ENCODE results near the gene PLCE1. TPM values are rescaled to one million over a fixed set of nuclear protein-coding genes. Genes with fewer than 3 reads are reported as not detected.

The PLCE1 gene
- total and polyA plus RNA-seq, 11 donors = 1.3 to 42.1 (median 10.4) TPM

DNA sequence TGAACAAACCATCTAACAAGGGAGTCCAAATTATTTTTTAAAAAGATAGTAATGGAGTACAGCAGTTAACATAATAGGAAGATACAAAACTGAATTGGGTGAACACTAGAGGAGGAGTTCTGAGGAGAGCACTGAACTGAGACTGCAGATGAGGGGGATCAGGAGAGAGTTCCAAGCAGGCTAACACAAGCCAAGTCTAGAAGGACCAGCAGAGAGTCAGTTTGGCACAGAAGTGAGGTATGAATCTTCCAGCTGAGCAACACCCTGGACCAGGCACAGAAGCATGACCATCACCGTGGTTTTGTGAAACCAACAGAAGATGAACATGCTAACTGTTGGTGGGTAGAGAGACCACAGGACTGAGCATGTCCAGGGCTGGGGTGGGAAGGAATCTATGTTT is 30.8 kb upstream of the PLCE1 start:
- Histone ChIP-seq H3K4me1 (peaks cover 0 to 26% (median 3%) of the 10 kb centered on the region in 12 donors), H3K27ac (peak overlapping the region in 1 of 12 donors; percentile 54), H3K4me3 (no peak overlapping the region), H3K36me3 (no peaks in the 10 kb centered on the region), H3K27me3 (no peaks in the 10 kb centered on the region), H3K9me3 (no peaks in the 10 kb centered on the region)
- whole genome bisulfite sequencing, 4 donors = 67 to 84% (median 77%) methylated on average over 1 of the region's 1 CpG
- peak in 1 of 4 donors; percentile 21 for ATAC-seq
- DNase-seq = no peak
- intact Hi-C loops (cut with DNase I) = no loop called here
- TF ChIP-seq, protein P1, sequence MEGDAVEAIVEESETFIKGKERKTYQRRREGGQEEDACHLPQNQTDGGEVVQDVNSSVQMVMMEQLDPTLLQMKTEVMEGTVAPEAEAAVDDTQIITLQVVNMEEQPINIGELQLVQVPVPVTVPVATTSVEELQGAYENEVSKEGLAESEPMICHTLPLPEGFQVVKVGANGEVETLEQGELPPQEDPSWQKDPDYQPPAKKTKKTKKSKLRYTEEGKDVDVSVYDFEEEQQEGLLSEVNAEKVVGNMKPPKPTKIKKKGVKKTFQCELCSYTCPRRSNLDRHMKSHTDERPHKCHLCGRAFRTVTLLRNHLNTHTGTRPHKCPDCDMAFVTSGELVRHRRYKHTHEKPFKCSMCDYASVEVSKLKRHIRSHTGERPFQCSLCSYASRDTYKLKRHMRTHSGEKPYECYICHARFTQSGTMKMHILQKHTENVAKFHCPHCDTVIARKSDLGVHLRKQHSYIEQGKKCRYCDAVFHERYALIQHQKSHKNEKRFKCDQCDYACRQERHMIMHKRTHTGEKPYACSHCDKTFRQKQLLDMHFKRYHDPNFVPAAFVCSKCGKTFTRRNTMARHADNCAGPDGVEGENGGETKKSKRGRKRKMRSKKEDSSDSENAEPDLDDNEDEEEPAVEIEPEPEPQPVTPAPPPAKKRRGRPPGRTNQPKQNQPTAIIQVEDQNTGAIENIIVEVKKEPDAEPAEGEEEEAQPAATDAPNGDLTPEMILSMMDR (IDR thresholded peaks at IDR 0.05) = no peak
- no peak for TF ChIP-seq POLR2A (IDR thresholded peaks at IDR 0.05)

DNA sequence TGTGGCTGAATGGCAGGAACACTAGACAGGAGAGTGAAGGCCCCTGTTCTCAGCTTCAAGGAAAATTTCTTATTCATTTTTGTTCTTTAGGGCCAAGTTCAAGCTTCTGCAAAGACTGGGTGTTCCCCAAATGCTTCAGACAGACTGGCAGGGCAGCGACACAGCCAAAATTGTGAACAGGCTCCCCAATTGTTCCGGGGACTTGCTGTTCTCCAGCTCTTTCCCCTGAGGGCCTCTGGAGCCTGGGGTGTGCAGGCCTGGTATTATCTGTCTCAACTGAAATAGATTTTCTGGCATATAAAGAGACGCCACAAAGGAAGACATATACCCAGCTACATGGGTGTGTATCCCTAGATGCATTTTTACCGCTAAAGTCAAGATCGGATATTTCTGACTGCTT is 30.3 kb upstream of the PLCE1 start:
- peak in 2 of 4 donors; percentile 27 to 43 for ATAC-seq
- intact Hi-C loops (cut with DNase I) = no loop called here
- DNase-seq = no peak

DNA sequence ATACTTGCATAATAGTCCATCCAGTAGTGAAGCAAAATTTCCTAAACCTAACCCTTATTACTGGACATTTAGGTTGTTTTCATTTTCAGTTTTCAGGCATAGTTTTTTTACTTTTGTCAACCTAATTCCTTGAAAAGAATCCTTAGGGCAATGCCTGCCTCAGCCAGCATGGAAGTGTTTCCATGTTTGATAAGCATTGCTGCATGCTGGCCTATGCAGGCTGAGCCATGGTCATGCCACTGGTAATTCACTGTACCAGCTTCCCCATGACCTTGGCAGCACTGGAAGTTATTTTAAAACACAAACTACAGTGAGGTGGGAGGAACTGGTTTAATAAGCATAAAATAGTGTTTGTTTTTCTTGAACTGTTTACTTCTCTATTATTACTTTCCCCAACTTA is 27.8 kb upstream of the PLCE1 start:
- ATAC-seq = peak in 2 of 4 donors; percentile 55 to 69

More for the DNA sequence above, 30.3 kb upstream of the PLCE1 start:
- Histone ChIP-seq H3K4me1 (peaks cover 0 to 30% (median 3%) of the 10 kb centered on the region in 12 donors), H3K4me3 (no peak overlapping the region), H3K27me3 (no peaks in the 10 kb centered on the region), H3K36me3 (no peaks in the 10 kb centered on the region), H3K9me3 (no peaks in the 10 kb centered on the region), H3K27ac (peak overlapping the region in 1 of 12 donors; percentile 54)
- 80 to 88% (median 87%) methylated on average over 5 of the region's 5 CpGs for WGBS, 4 donors
- TF ChIP-seq POLR2A (IDR thresholded peaks at IDR 0.05) = no peak
- TF ChIP-seq, protein P1 (IDR thresholded peaks at IDR 0.05) = no peak

DNA sequence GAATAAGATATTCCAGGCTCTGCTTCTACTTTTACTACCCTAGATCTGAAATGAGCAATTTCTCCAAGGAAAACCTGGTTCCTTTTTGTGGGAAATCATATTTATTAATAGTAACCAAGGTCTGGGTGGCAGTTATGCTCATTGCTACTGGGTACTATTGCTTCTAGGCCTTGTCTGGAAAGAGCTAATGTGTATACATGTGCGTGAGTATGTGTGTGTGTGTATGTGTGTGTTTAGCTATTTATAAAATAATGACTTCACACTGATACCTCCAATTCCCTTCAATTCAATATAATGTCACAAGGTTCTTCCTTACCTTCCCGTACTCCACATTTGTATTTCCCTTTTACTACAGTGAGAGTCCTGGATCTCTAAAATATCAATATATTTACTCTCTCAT is 26.0 kb upstream of the PLCE1 start:
- H3K4me1 ChIP-seq = peaks cover 0 to 28% (median 3%) of the 10 kb centered on the region in 12 donors
- ATAC-seq (no peak), DNase-seq (no peak)
- H3K9me3 ChIP-seq = peaks cover 0 to 3% (median 0%) of the 10 kb centered on the region in 12 donors
- intact Hi-C loops (cut with DNase I) = no loop called here
- 80 to 91% (median 82%) methylated on average over 2 of the region's 2 CpGs for WGBS, 4 donors
- no peaks in the 10 kb centered on the region for H3K36me3 ChIP-seq
- H3K27me3 ChIP-seq = no peaks in the 10 kb centered on the region
- peak overlapping the region in 1 of 12 donors; percentile 9 for H3K27ac ChIP-seq
- H3K4me3 ChIP-seq = no peak overlapping the region
- TF ChIP-seq, protein P1 (IDR thresholded peaks at IDR 0.05) = no peak
- no peak for TF ChIP-seq POLR2A (IDR thresholded peaks at IDR 0.05)

More for the DNA sequence above, 27.8 kb upstream of the PLCE1 start:
- intact Hi-C loops (cut with DNase I) = no loop called here
- no peak overlapping the region for H3K4me3 ChIP-seq
- no peak for TF ChIP-seq POLR2A (IDR thresholded peaks at IDR 0.05)
- TF ChIP-seq, protein P1 (IDR thresholded peaks at IDR 0.05) = no peak
- no peaks in the 10 kb centered on the region for H3K36me3 ChIP-seq
- H3K9me3 ChIP-seq = peaks cover 0 to 3% (median 0%) of the 10 kb centered on the region in 12 donors
- no peak overlapping the region for H3K27ac ChIP-seq
- no peaks in the 10 kb centered on the region for H3K27me3 ChIP-seq
- peak in 1 of 5 donors; percentile 36 for DNase-seq
- H3K4me1 ChIP-seq = peaks cover 0 to 30% (median 3%) of the 10 kb centered on the region in 12 donors
